ENCODE data around the gene B4GAT1. TPM values are rescaled to one million over a fixed set of nuclear protein-coding genes. Genes with fewer than 3 reads are reported as not detected.
A peak's percentile ranks its signal among the peaks of the same experiment; 100 is the strongest.
"Not testable (repeated sequence)": the region's sequence is repeated elsewhere in the genome, so short reads cannot be mapped to it uniquely, and the experiment has no call there.

B4GAT1 gene
- total RNA-seq, 1 donor from 2014 or later, result 28.1 TPM

DNA sequence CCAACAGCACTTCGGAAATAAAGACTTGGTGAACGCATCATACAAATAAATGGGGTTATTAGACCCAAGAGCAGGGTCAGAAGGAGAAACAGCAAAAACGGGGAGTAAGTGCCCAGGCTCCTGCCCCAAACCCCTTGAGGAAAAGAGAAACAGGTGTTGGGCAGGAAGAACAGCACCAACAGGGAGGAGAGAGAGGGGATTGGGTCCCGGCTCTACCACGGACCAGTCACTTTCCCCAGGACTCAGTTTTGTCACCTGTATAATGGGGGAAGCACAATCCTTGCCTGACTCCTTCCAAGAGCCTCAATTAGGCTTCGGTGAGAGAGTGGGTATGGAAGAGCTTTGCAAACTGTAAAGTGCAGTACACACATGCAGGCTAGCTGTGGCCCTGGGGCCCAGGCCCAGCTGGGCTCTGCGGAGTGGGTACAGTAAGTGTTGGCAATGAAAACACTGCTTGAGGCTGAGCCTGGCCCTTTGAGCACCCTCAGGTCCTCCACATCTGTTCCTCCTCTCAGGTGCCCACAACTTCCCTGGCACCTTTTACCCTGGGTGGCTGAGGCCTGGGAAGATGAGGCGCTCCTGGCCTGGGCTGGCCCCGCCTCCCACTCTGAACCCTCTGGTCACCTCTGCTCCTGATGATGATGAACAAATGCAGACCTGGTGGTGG, 15.2 kb upstream of the B4GAT1 start:
- no peak for DNase-seq

GRCh38 chr11:66361502-66361941, 14.1 kb upstream of the B4GAT1 start:
- no peak for DNase-seq

GRCh38 chr11:66360406-66361073, 13.1 kb upstream of the B4GAT1 start:
- no peak for DNase-seq

- no peak for DNase-seq
Measured at GRCh38 chr11:66359662-66360087, 12.2 kb upstream of the B4GAT1 start.

DNA sequence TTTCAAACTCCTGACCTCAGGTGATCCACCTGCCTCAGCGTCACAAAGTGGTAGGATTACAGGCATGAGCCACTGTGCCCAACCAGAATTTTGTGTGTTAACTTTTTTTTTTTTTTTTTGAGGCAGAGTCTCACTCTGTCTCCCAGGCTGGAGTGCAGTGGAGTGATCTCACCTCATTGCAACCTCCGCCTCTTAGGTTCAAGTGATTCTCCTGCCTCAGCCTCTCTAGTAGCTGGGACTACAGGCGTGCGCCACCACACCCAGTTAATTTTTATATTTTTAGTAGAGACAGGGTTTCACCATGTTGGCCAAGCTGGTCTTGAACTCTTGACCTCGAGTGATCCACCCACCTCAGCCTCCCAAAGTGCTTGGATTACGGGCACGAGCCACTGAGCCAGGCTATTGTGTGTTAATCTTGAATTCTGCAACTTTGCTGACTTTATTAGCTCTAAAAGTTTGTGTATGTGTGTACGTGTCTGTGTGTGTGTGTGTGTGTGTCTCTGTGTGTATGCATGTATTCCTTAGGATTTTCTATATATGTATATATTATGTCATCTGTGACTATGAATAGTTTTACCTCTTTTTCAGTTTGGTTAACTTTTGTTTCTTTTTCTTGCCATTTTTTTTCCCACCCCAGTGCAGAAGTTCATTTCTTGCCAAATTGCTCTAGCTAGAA, 3.3 kb upstream of the B4GAT1 start:
- DNase-seq, result not testable (repeated sequence)

DNA sequence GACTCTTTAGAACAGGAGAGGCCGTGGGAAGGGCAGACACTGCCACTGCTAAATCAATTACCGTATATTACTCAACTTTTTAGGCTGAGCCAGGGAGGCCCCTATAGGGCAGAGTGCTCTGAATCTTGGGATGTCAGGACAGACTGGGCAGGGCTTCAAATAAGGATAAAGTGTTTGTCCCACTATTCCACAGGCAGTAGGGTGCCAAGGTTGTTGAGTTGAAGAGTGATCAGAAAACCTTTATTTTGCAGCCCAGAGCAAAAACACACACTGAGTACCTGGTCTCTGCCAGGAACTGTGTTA, 1.6 kb upstream of the B4GAT1 start:
- DNase-seq, result no peak

DNA sequence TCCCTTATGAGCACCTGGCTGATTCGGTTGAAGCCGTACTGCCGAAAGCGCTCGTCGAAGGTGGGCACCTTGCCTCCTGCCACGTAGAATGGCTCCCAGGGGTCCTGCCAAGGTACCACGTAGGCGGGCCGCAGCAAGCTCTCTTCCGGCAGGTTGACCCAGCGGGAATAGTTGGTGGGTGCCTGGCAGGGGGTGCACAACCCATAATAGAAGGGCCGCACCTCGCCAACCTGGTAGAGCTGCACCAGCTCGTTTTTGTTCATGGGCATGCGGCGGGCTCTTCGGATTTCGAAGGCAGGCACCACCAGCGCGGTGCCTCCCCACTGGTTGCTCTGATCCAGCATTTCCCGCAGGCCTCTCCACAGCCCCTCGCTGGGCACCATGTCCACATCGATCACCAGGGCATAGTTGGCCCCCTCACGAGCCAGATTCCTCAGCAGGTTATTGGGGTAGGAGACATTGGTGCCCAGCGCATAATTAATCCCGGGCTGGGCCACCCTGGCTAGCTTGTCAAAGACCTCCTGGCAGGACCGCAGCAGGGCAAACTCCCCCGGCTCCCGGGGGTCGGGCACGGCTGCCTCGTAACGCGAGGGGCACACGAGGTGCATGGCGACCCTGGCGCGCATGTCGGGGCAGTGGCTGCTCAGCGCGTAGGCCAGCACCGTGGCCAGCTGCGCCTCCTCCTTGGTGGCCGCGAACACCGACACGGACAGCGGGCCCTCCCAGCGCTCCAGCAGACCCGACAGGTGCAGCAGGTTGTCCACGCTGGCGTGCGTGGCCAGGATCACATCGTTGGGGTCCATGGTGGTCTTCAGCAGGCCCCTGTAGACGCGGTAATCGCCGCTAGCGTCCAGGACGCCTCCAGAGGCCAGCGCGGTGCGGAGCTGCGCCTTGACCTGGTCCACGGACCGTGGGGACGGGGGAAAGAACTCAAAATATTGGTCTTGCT, 679 bp downstream of the B4GAT1 start:
- DNase-seq, result no peak

DNA sequence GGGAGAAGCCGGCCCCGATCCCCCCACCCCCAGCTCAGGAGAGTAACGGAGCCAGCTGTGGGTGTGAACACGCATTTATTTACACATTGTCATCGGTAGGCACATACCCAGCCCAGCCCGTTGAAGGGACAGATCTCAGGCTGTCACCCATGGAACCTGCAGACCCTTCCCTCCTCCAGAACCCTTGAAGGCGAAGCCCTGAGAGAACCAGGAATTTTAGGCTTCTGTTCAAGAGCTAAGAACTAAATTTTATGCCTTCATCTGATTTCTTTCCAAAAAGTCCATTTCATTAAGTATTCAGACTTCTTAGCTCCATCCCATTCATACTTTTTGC, 2.1 kb downstream of the B4GAT1 start:
- DNase-seq, result no peak

GRCh38 chr11:66344550-66345315, 2.7 kb downstream of the B4GAT1 start, which contains the start of gene BRMS1:
Gene BRMS1, minus strand, starts transcription at chr11:66345104. Its CDS starts 2,870 bp downstream, at chr11:66342234.
- peak; percentile 98 for DNase-seq

DNA sequence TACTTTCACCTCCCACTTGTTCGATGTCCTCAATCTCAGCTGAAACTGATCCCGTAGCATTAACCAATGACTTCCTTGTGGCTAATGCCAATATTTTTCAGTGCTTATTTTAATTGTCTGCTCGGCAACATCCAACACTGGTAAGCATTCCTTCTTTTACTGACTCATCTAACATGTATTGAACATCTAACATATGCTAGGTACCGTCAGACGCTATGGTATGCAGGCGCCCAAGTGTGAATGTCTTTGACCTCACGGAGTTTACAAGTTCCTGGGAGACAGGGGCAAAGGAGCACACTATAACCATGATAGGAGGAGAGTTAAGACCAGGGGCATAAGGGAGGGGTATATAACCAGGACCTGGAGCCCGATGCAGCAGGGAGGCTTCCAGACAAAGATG, 4.3 kb downstream of the B4GAT1 start:
- DNase-seq, result no peak

DNA sequence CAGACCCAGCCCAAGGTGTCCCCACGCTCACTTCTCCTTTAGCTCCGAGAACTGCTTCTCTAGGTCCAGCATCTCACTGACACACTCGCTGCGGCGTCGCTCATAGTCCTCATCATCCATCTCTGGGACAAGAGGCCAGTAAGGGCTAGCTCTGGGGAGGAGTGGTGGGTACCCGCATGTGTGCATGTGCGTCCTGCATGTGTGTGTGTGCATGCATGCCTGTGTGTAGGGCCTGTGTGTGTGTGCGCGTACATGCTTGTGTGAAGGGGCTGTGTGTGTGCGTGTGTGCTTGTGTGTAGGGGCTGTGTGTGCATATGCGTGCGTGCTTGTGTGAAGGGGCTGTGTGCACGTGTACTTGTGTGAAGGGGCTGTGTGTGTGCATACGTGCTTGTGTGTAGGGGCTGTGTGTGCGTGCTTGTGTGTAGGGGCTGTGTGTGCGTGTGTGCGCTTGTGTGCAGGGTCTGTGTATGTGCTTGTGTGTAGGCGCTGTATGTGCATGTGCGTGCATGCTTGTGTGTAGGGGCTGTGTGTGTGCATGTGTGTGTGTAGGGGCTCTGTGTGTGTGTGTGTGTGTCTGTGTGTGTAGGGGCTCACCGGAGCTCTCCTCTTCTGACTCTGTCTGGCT, 5.8 kb downstream of the B4GAT1 start:
- DNase-seq, result no peak

DNA sequence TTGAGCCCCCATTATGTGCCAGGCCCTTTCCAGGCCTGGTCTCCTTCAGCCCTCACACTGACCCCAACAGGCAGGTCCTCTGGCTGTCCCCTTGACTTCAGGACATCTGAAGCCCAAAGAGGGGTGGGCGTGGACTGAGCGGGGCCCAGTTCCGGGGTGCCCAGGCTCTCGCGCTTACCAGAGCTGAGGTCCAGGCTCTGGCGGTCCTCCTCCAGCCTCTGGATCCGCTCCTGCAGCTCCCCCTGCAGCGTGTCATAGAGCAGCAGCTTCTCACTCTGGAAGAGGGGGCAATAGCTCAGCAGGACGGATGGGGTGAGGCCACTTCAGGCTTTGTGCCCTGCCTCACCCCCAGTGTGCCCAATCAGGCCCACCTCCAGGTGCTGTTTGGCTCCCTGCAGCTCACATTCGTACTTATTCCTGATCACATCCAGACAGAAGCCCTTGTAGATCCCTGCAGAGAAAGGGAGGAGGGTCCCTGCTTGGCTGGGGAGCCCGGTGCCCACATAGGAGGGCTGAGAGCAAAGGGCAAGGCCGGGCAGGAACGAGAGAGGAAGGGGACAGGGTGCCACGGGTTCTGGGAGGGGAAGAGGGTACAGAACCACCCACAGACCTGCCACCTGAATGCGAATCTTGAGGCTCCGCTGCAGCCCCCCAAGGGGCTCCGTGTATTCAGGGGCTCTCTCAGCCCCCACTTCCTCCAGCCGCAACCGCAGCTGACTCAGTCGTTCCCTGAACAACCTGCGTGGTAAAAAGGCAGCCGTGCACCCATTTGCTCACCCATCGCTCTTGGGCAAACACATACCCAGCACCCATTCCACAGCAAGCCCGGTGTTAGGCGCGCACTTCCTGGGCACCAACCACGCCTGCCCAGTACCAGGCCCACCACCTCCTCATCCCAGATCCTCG, 6.6 kb downstream of the B4GAT1 start:
- DNase-seq, result no peak

DNA sequence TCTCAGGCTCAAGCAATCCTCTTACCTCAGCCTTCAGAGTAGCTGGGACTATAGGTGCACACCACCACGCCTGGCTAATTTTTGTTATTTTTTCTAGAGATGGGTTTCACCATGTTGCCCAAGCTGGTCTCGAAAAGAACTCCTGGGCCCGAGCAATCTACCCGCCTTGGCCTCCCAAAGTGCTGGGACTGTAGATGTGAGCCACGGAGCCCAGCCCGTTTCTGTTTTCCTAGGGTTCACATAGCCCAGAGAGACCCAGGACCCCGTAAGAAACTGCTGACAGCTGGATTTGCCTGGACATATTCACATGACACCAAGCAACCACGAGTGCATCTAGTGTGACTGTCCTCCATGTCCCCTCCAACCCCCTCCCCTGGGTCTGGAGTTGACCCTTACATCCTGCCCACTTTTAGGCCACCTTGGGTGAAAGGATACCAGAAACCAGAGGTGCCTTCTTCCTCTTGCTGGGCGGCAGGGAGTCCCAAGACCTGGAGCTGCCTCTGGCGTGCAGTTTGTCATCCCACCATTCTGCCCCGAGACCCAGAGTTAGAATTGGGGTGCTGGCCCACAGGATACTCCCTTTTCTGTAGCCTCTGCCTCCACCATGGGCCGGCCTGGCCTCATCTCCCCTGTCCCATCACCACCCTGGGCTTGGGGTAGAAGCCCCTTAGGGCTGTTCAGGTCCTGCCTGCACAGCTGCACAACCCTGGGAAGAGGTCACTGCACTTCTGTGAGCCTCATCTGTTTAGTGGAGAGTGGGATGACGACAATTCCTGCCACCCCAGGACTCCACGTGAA, 7.5 kb downstream of the B4GAT1 start:
- DNase-seq, result no peak

GRCh38 chr11:66339162-66339675, 8.2 kb downstream of the B4GAT1 start:
- DNase-seq, result no peak

DNA sequence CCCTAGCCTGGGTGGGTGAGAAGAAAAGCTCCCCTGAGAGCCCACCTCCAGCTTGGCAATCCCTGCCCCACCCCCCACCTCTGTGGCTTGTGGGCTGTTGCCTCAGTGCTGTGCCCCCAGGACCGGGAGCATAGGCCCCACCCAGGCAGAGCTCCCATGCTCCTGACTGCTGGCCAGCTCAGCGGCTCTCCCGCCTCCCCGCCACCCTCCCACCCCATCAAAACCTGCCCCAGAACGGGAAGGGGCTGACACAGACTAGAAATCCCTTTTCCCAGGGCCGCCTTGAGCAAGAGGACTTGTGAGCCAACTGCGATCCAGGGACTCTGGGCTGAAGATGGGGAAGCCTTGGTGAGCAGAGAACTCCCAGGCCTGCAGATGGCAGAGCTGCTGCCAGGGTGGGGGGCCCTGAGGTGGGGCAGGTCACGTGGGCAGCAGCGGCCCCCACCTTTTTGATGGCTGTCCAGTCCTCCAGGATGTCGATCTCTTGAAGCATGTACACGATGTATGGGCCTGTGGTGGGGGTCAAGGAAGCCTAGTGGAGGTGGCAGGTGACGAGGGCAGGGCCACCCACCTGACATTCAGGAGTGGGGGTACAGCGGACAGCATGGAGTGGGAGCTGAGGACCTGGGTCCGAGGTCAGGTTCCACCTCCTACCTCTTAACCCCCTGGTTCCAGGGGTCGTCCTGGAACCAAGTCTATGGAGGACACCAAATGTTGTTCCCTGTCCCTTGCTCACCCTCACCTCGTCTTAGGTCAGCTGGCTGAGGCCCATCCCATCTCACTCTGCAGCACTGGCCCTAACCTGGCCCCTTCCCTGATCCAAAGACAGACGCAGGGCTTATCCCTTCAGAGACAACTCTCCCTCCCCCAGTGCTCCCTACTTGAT, 8.9 kb downstream of the B4GAT1 start:
- DNase-seq, result no peak

GRCh38 chr11:66337103-66337899, 10.1 kb downstream of the B4GAT1 start:
- no peak for DNase-seq

Data from dermis blood vessel endothelial cell (primary cell).